H54 (cell line): ENCODE measurements around the gene SLC22A17.

Source experiments
- DNase-seq: peaks from one replicate; pipeline ENCODE4 v3.0.0; 2011; ENCODE audit warnings: low spot score, mixed read lengths; ENCODE audit not compliant: insufficient read length
- FAIRE-seq: peaks from 3 replicates; lab custom pipeline; 2011; peaks lifted over from hg19 to GRCh38; lab: Jason Lieb, UNC
- POLR2A ChIP-seq: IDR thresholded peaks from 2 replicates; pipeline ENCODE4 v1.6.1; 2011; ENCODE audit warnings: low read depth, mild to moderate bottlenecking, low read length

Gene SLC22A17

GRCh38 chr14:23306412-23307145, 46.1 kb downstream of the SLC22A17 start, which contains the start of gene BCL2L2:
Gene BCL2L2, plus strand, starts transcription at chr14:23306833. Its CDS starts 935 bp downstream, at chr14:23307768.
- peak; percentile 47 for TF ChIP-seq POLR2A
- DNase-seq, result peak; percentile 42
- no peak for FAIRE-seq

GRCh38 chr14:23302290-23303225, 50.1 kb downstream of the SLC22A17 start, which contains the start of gene PPP1R3E:
Gene PPP1R3E, minus strand, starts transcription at chr14:23302859. Its CDS starts 283 bp downstream, at chr14:23302576.
- no peak for FAIRE-seq
- TF ChIP-seq POLR2A, result peak; percentile 17; the same call in 1 of the 2 replicates
- peak; percentile 30 for DNase-seq

GRCh38 chr14:23301969-23302289, 50.8 kb downstream of the SLC22A17 start:
- TF ChIP-seq POLR2A, result peak; percentile 60
- DNase-seq, result no peak
- FAIRE-seq, result no peak

GRCh38 chr14:23301288-23301968, 51.3 kb downstream of the SLC22A17 start:
- peak; percentile 48 for TF ChIP-seq POLR2A
- peak; percentile 82 for DNase-seq
- peak; percentile 36 for FAIRE-seq

- no peak for TF ChIP-seq POLR2A
These were observed 51.9 kb downstream of the SLC22A17 start for GRCh38 chr14:23300687-23301223.

GRCh38 chr14:23299986-23300686, 52.6 kb downstream of the SLC22A17 start:
- FAIRE-seq (no peak), DNase-seq (no peak)
- no peak for TF ChIP-seq POLR2A

More at GRCh38 chr14:23300687-23301223, 51.9 kb downstream of the SLC22A17 start:
- DNase-seq, result peak; percentile 26
- FAIRE-seq, result no peak

- FAIRE-seq, result no peak
- no peak for DNase-seq
- TF ChIP-seq POLR2A, result no peak
These were observed 53.3 kb downstream of the SLC22A17 start for GRCh38 chr14:23299211-23299957.

- DNase-seq (no peak), FAIRE-seq (no peak)
- no peak for TF ChIP-seq POLR2A
These were observed 54.9 kb downstream of the SLC22A17 start for GRCh38 chr14:23297611-23298277.

- TF ChIP-seq POLR2A, result no peak
- no peak for DNase-seq
- FAIRE-seq, result no peak
These were observed 55.6 kb downstream of the SLC22A17 start for GRCh38 chr14:23297096-23297495.
